HEK293T (cell line): ENCODE measurements around the gene CSK.
"Not testable (repeated sequence)": the region's sequence is repeated elsewhere in the genome, so short reads cannot be mapped to it uniquely, and the experiment has no call there.

Source experiments
- CTCF ChIA-PET: fragments of 350-600 bp; formaldehyde crosslinking; extraction: SDS; loops from one replicate; lab custom pipeline; 2021; ENCODE audit warnings: antibody characterized with exemption, inconsistent platforms; lab: Yijun Ruan, JAX
- POLR2A ChIA-PET: fragments of 350-600 bp; formaldehyde crosslinking; extraction: SDS; loops from one replicate; lab custom pipeline; 2020; ENCODE audit warnings: antibody characterized with exemption, inconsistent platforms; lab: Yijun Ruan, JAX
- DNase-seq: peaks from one replicate; pipeline ENCODE4 v3.0.0; 2012; ENCODE audit warnings: mixed read lengths; ENCODE audit errors: extremely low spot score
- ARNT ChIP-seq: fragments of 450-650 bp; IDR thresholded peaks from 2 replicates; pipeline ENCODE4 v1.6.1; 2017; ENCODE audit warnings: mild to moderate bottlenecking
- BHLHE40 ChIP-seq: fragments of 450-650 bp; IDR thresholded peaks from 2 replicates; pipeline ENCODE4 v1.6.1; 2016; ENCODE audit warnings: mild to moderate bottlenecking, moderate library complexity, borderline replicate concordance
- CTBP1 ChIP-seq: fragments of 450-650 bp; IDR thresholded peaks from 2 replicates; pipeline ENCODE4 v1.6.1; 2016; ENCODE audit warnings: borderline replicate concordance
- ELF4 ChIP-seq: fragments of 450-650 bp; IDR thresholded peaks from 2 replicates; pipeline ENCODE4 v1.6.1; 2017; ENCODE audit warnings: antibody characterized with exemption
- FOXA1 ChIP-seq: fragments of 450-650 bp; IDR thresholded peaks from 2 replicates; pipeline ENCODE4 v1.6.1; 2016; ENCODE audit warnings: mild to moderate bottlenecking
- FOXK2 ChIP-seq: fragments of 450-650 bp; IDR thresholded peaks from 2 replicates; pipeline ENCODE4 v1.6.1; 2016; ENCODE audit warnings: mild to moderate bottlenecking
- FOXM1 ChIP-seq: fragments of 450-650 bp; IDR thresholded peaks from 2 replicates; pipeline ENCODE4 v1.6.1; 2017; ENCODE audit warnings: mild to moderate bottlenecking, borderline replicate concordance
- HDGF ChIP-seq: fragments of 450-650 bp; IDR thresholded peaks from 2 replicates; pipeline ENCODE4 v1.6.1; 2017; ENCODE audit warnings: antibody characterized with exemption, borderline replicate concordance
- L3MBTL2 ChIP-seq: fragments of 450-650 bp; conservative IDR thresholded peaks from 2 replicates; pipeline ENCODE4 v1.6.1; 2016; ENCODE audit warnings: mild to moderate bottlenecking
- LEF1 ChIP-seq: fragments of 450-650 bp; IDR thresholded peaks from 2 replicates; pipeline ENCODE4 v1.6.1; 2017; ENCODE audit warnings: mild to moderate bottlenecking, borderline replicate concordance
- NFRKB ChIP-seq: fragments of 450-650 bp; IDR thresholded peaks from 2 replicates; pipeline ENCODE4 v1.6.1; 2016; ENCODE audit warnings: mild to moderate bottlenecking, moderate library complexity
- SP1 ChIP-seq: fragments of 450-650 bp; IDR thresholded peaks from 2 replicates; pipeline ENCODE4 v1.6.1; 2017
- SUZ12 ChIP-seq: fragments of 450-650 bp; IDR thresholded peaks from 2 replicates; pipeline ENCODE4 v1.6.1; 2016; ENCODE audit warnings: mild to moderate bottlenecking
- TARDBP ChIP-seq: fragments of 450-650 bp; IDR thresholded peaks from 2 replicates; pipeline ENCODE4 v1.6.1; 2016
- ZNF384 ChIP-seq: fragments of 450-650 bp; IDR thresholded peaks from 2 replicates; pipeline ENCODE4 v1.6.1; 2016
- TF ChIP-seq, protein P1 (sequence below): fragments of 450-650 bp; IDR thresholded peaks from 2 replicates; pipeline ENCODE4 v1.6.1; 2016

Gene CSK

DNA sequence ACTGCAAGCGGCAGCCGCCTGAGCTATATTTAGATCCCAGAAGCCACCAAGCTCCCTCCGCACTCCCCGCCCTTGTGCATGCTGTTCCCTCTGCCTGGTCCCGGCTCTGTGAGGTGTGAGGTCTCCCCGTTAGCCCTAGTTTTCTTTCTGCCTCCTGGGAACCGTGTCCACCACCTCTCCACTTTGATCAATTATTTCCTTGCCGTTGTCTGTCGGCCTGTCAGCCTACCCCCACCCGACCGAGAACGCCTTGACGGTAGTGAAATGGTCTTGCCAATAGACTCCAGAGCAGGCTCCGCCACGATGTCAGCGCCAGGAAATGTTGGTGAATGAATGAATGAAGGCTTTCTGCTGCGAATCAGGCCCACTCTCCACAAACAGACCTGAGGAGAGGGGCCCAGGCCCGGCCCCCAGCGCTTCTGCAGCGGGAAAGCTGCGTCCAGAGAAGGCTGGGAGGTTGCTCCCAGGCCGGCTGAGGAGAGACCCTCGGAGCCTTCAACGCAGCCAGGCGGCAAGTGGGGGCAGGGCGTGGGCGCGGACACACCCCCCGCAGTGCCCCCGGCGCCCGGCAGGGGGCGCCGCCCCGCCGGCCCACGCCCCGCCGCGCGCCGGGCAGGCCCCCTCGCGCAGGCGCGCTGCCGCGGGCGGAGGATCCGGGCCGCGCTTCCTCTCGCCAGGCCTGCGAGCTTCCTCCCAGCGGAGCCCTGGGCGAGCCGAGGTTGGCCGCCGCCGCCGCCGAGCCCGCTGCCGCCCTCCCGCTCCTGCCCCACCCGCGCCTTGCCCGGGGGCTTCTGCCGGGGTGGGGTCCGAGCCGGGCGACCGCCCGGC is at the start of gene CSK:
Gene CSK (plus strand): TSS at position 650 of the 828 bp plus-strand sequence. CDS start 16,218 bp downstream, outside the sequence.
- TF ChIP-seq L3MBTL2, result peak; percentile 91
- TF ChIP-seq FOXA1, result no peak
- no peak for TF ChIP-seq TARDBP
- TF ChIP-seq CTBP1, result no peak
- TF ChIP-seq FOXM1, result 0 out of 2 replicates have a peak, but pooled peaks have one; percentile 42
- no peak for TF ChIP-seq ZNF384
- no peak for TF ChIP-seq FOXK2
- TF ChIP-seq ARNT, result peak; percentile 34; the same call in 1 of the 2 replicates
- POLR2A ChIA-PET, result interaction anchor here (0.5 to 1.6 kb wide), 4 partner anchors 11 to 173 kb away, joined by 3 to 7 read pairs (median 4); no protein-coding TSS in a partner anchor
- CTCF ChIA-PET, result interaction anchor here (0.7 to 6.5 kb wide), 9 partner anchors 12 to 172 kb away, joined by 3 to 75 read pairs (median 3); partner anchors contain the start of gene LMAN1L
- peak; percentile 98 for DNase-seq

- CTCF ChIA-PET, result no interaction called here
- POLR2A ChIA-PET, result interaction anchor here (1.0 kb wide), 1 partner anchor 28 kb away, joined by 5 read pairs; no protein-coding TSS in a partner anchor
- TF ChIP-seq L3MBTL2 (no peak), ARNT (no peak), LEF1 (no peak)
- TF ChIP-seq, protein P1, sequence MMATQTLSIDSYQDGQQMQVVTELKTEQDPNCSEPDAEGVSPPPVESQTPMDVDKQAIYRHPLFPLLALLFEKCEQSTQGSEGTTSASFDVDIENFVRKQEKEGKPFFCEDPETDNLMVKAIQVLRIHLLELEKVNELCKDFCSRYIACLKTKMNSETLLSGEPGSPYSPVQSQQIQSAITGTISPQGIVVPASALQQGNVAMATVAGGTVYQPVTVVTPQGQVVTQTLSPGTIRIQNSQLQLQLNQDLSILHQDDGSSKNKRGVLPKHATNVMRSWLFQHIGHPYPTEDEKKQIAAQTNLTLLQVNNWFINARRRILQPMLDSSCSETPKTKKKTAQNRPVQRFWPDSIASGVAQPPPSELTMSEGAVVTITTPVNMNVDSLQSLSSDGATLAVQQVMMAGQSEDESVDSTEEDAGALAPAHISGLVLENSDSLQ, result no peak
- DNase-seq, result no peak
Measured at GRCh38 chr15:74732846-74733245, 49.0 kb upstream of the CSK start.

DNA sequence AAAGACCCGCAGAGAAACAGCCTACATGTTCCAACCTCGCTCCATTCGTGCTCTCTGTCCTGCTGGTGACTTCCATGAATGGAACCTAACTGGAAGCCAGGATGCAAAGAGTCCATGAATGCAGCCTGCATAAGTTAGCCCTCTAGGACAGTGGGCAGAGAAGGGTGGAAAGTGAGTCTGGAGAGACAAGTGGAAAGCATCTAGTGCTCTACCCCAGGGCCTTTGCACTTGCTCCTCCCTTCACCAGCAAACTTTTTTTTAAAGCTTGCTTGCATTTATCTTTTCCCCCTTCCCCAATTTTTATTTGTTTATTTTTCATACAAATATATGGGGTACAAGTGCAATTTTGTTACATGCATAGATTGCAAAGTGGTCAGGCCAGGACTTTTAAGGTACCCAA is 48.6 kb upstream of the CSK start:
- TF ChIP-seq LEF1, result no peak
- TF ChIP-seq SUZ12, result no peak
- TF ChIP-seq ARNT, result no peak
- no peak for TF ChIP-seq ELF4
- TF ChIP-seq TARDBP, result no peak
- TF ChIP-seq NFRKB, result no peak
- no peak for TF ChIP-seq HDGF
- TF ChIP-seq L3MBTL2, result no peak
- no peak for TF ChIP-seq SP1
- TF ChIP-seq, protein P1, result no peak
- TF ChIP-seq CTBP1, result no peak
- no peak for TF ChIP-seq BHLHE40
- no peak for TF ChIP-seq FOXM1
- no peak for TF ChIP-seq FOXA1
- TF ChIP-seq FOXK2, result no peak
- no peak for TF ChIP-seq ZNF384
- POLR2A ChIA-PET, result no interaction called here
- CTCF ChIA-PET, result no interaction called here
- no peak for DNase-seq

DNA sequence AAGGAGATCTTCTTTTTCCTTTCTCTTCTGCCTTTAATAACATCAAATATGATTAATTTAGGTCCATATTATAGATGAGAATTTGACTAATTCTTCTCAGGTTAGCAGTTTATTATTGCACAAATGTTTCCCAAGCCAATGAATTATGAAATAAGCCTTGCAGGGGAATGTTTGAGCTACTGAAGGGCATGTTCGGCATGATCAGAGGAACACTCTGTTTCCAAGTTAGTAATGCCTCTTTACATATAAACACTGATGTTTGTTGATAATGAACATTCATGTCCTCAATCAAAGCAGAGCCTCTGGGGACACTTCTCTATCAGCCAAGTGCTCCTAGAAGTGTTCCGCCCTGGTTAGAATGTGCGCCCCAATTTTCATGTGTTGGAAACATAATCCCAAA is 46.6 kb upstream of the CSK start:
- TF ChIP-seq ELF4 (no peak), LEF1 (no peak), FOXA1 (no peak), L3MBTL2 (no peak), CTBP1 (no peak), BHLHE40 (no peak), NFRKB (no peak), ARNT (no peak), FOXK2 (no peak), SUZ12 (no peak), ZNF384 (no peak), SP1 (no peak), FOXM1 (no peak), TARDBP (no peak), HDGF (no peak)
- TF ChIP-seq, protein P1, result no peak
- DNase-seq, result no peak
- CTCF ChIA-PET, result interaction anchor here (0.6 kb wide), 2 partner anchors 8 to 246 kb away, joined by 3 read pairs; no protein-coding TSS in a partner anchor
- POLR2A ChIA-PET, result interaction anchor here (0.7 to 1.9 kb wide), 3 partner anchors 10 to 25 kb away, joined by 3 to 9 read pairs (median 5); partner anchors contain the start of gene CYP1A1

DNA sequence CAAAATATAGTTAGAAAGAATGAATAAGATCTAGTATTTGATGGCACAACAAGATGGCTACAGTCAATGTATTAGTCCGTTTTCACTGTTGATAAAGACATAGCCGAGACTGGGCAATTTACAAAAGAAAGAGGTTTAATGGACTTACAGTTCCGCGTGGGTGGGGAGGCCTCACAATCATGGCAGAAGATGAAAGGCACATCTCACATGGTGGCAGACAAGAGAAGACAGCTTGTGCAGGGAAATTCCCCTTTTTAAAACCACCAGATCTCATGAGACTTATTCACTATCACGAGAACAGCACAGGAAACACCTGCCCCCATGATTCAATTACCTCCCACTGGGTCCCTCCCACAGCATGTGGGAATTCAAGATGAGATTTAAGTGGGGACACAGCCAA is 43.6 kb upstream of the CSK start:
- DNase-seq, CTCF ChIA-PET, POLR2A ChIA-PET: not testable (repeated sequence)

DNA sequence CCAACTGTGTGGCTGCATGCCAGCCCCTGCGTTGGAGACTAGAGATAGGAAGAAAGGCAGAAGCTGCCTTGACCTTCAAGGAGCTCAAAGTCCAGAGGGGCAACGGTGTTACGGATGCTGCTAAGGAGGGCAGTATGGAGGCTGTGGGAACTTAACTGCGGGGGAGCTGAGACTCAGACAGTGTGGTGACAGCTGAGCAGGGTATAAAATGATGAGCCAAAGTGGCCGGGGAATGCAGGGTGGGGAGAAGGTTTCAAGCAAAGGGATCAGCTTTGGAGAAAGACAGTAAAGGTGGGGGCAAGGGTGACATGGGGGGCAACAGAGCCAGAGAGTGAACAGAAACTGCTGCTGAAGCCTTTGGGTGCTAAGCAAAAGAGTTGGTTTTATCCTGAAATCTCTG is 39.5 kb upstream of the CSK start:
- ChIA-PET CTCF (interaction anchor here (0.6 kb wide), 1 partner anchor 1555 kb away, joined by 3 read pairs; no protein-coding TSS in a partner anchor), POLR2A (no interaction called here)
- TF ChIP-seq BHLHE40 (no peak), FOXA1 (no peak), ARNT (no peak), LEF1 (no peak), TARDBP (no peak), L3MBTL2 (no peak), HDGF (no peak), SP1 (no peak), SUZ12 (no peak)
- TF ChIP-seq, protein P1, result no peak
- DNase-seq, result no peak
